ENCODE results near the gene PPP2R3A.

The PPP2R3A gene

DNA sequence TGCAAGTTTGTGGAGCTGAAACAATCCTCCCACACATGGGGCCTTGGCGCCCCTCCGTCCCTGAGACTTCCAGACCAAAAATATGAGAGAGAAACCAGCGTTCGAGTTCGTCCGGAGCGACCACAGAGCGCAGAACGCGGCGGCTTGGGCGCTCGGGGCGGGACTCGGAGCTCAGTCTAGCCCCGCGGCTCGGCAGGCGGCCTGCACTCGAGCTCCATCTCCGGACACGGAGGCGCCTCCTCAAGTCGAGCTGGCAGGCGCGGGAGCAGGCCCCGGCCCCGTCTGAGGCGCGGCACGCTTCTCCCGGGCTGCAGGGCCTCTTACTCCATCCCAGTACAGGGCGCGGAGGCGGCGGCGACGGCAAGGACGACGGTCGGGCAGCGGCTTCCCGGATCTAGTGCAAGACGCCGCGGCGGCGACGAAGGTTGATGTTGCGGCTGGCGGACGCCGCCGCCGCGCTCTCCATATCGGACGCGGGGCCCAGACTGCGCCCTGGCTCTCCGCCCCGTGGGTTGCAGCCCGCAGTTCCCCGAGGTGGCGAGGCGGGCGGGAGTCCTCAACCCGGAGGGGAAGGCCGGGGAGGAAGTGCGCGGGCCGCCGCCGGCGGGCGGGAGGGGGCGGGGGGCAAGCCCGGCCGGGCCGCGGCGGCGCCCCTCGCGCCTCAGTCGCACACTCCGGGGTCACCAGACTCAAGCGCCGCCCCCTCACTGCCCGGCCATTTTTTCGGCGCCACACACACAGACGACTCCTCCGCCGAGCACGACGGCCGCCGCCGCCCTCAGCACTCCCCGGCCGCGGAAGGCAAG lies 229.9 kb downstream of the PPP2R3A start:
- Histone ChIP-seq H3K9me3 (ENCODE audit: control insufficient read depth, insufficient read depth, low read length) (no peaks in the 10 kb centered on the region), H3K27me3 (ENCODE audit: control insufficient read depth, insufficient read depth, low read length) (no peaks in the 10 kb centered on the region), H3K4me1 (ENCODE audit: control insufficient read depth, insufficient read depth, low read length) (peaks cover 14% of the 10 kb centered on the region), H3K36me3 (ENCODE audit: control insufficient read depth, insufficient read depth, low read length) (no peaks in the 10 kb centered on the region), H3K9ac (ENCODE audit: low read depth, low read length) (peak overlapping the region; percentile 90), H3K4me3 (ENCODE audit: low read depth, low read length) (peak overlapping the region; percentile 98)

DNA sequence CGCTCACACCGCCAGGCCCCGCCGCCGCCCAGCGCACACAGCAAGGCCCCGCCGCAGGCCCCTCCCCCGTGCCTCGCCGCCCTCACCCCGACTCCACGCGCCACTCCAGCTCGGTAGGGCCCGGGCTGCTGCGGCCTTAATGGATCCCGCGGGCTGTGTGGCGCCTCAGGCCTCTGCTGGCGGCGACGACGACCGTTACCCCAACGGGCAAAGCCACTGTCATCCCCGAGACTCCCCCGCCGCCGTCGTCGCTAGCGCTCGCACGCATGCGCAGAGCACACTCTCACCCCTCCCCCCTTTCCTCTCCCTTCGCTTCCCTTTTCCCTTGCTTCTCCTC lies 230.5 kb downstream of the PPP2R3A start, which contains the start of gene MSL2:
Gene MSL2, minus strand, starts transcription at position 272 of the 337 bp plus-strand sequence. CDS start 1,222 bp downstream, outside the sequence.
- Histone ChIP-seq H3K27me3 (ENCODE audit: control insufficient read depth, insufficient read depth, low read length) (no peaks in the 10 kb centered on the region), H3K4me1 (ENCODE audit: control insufficient read depth, insufficient read depth, low read length) (peaks cover 12% of the 10 kb centered on the region), H3K4me3 (ENCODE audit: low read depth, low read length) (peak within 1 kb of the TSS; percentile 98), H3K36me3 (ENCODE audit: control insufficient read depth, insufficient read depth, low read length) (no peaks in the 10 kb centered on the region), H3K9ac (ENCODE audit: low read depth, low read length) (peak within 1 kb of the TSS; percentile 90), H3K9me3 (ENCODE audit: control insufficient read depth, insufficient read depth, low read length) (no peaks in the 10 kb centered on the region)

DNA sequence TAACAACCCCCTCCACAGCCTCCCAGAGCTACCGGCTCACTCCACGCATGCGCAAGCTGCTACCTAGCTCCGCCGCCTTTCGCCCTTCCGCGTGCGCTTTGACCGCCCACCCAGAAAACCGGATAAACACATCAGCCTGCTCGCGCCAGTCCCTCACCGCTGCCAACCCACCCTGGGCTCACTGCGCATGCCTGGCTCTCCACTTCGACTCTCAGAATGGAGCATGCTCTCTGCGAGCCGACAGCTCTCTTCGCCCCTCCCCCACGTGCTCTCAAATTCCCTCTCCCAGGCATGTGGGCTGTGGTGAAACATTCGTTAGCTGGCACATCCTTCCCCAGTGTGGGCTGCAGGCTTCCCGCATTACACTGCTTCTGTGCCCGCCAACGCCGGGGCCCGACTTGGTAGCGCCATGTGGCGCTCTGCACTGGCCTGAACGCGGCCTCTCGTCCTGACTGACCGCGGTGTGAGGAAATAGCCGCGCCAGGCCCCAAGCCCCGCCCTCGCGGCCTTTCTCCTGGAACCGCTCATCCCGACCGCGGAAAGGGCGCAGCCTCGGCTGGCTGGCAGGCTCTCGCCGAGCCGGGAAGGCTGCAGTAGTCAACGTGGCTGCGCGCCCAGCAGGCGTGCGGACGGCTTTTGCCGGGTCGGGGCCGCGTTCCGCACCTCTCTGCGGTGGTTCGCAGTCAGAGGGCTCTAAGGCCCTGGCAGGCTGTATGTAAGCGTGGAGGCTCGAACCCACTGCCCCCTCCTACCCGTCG lies 231.1 kb downstream of the PPP2R3A start:
- peak overlapping the region; percentile 88 for H3K9ac ChIP-seq (ENCODE audit: low read depth, low read length)
- no peaks in the 10 kb centered on the region for H3K9me3 ChIP-seq (ENCODE audit: control insufficient read depth, insufficient read depth, low read length)
- H3K4me1 ChIP-seq (ENCODE audit: control insufficient read depth, insufficient read depth, low read length): peaks cover 12% of the 10 kb centered on the region
- H3K4me3 ChIP-seq (ENCODE audit: low read depth, low read length): peak overlapping the region; percentile 98
- no peaks in the 10 kb centered on the region for H3K36me3 ChIP-seq (ENCODE audit: control insufficient read depth, insufficient read depth, low read length)
- no peaks in the 10 kb centered on the region for H3K27me3 ChIP-seq (ENCODE audit: control insufficient read depth, insufficient read depth, low read length)

DNA sequence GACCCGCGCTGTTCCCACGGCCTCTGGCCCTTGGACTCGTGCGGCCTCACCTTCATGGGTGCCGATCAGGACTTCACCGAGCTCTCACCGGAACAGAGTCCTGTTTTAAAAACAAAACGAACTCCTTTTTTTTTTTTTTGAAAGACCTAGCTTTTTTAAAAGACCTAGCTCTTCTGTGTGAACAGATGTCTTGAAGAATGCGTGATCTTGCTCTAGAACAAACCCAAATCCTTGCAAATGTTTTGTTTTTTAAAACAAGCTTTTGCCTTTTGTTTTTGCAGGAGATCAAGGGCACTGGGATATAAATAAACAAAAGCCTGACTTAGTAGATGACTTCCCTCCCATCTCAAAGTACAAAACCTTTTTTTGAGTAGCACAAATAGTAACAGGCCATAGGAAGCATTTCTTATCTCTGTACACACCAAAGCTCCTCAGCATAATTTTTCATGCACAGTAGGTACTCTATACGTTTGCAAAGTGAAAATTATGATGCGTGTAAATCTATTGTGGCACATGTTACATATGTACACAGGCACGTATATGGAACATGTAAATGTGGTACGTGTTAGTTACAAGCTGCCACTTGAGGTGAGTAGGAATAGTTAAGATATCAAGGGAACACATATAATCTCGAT lies 231.7 kb downstream of the PPP2R3A start:
- Histone ChIP-seq H3K4me1 (ENCODE audit: control insufficient read depth, insufficient read depth, low read length) (peaks cover 12% of the 10 kb centered on the region), H3K36me3 (ENCODE audit: control insufficient read depth, insufficient read depth, low read length) (no peaks in the 10 kb centered on the region), H3K9ac (ENCODE audit: low read depth, low read length) (peak overlapping the region; percentile 88), H3K4me3 (ENCODE audit: low read depth, low read length) (peak overlapping the region; percentile 98), H3K27me3 (ENCODE audit: control insufficient read depth, insufficient read depth, low read length) (no peaks in the 10 kb centered on the region), H3K9me3 (ENCODE audit: control insufficient read depth, insufficient read depth, low read length) (no peaks in the 10 kb centered on the region)
